ENCODE measurements around the gene PDE3A.
"Not testable (repeated sequence)": the region's sequence is repeated elsewhere in the genome, so short reads cannot be mapped to it uniquely, and the experiment has no call there.

The PDE3A gene

DNA sequence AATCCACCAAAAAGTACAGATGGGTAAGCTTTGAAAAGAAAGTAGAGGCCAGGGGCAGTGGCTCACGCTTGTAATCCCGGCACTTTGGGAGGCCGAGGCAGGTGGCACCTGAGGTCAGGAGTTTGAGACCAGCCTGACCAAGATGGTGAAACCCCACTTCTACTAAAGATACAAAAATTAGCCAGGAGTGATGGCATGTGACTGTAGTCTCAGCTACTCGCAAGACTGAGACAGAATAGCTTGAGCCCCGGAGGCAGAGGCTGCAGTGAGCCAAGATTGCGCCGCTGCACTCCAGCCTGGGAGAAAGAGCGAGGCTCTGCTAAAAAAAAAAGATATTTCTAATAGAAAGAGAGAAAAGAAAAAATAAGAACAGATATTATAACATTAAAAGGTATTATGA is 192.6 kb downstream of the PDE3A start:
- no peak for DNase-seq

DNA sequence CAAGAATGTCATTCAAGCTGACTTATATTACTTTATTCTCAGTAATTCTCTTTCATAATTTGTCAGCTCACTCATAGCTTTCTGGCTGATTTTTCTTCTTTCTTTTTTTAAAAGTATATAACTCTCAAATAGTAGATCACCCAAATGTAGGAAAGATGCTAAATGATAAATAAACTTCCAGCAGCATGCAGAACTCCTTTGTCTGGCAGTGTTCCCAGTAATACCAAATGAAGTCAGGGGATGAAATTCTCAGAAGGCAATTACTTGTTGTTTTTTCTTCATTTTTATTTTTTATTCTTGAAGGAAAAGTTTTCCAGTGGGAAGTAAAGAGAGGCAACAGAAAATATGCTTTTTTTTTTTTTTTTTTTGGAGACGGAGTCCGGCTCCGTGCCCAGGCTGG is 193.5 kb downstream of the PDE3A start:
- no peak for DNase-seq

DNA sequence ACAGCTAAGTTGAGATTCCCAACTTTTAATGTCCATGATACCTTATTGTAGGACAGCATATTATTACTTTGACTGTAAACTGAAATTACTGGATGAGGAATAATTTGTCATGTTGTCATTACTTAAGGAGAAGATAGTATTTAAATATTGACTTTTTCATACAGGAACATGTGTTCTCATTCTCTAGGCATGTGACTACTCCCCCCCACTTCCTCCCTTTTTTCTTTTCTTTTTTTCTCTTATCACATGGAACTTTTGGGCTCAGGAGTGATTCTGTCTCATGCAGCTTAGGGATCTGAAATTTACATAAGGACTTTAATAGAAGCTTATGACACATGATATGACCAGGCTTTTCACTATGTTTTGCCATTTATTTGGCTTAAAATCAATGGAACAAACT is 199.1 kb downstream of the PDE3A start:
- no peak for DNase-seq

DNA sequence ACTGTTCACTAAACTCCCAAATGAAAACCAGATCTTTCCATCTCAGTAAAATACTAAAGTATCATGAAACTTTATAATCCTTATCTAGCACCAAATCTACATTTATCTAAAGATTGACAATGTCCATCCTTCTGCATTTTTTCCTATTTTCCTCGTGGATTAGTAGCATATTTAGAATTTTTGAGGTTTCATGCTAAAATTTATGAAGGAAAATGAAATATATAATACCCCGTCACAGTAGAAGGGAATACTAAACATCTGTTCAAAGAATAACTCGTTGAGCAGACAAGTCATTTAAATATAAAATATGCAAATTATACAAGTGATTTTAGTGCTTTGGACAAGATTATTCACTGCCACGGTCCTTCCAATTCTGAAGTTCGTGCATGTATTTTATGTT is 204.1 kb downstream of the PDE3A start:
- DNase-seq = no peak

DNA sequence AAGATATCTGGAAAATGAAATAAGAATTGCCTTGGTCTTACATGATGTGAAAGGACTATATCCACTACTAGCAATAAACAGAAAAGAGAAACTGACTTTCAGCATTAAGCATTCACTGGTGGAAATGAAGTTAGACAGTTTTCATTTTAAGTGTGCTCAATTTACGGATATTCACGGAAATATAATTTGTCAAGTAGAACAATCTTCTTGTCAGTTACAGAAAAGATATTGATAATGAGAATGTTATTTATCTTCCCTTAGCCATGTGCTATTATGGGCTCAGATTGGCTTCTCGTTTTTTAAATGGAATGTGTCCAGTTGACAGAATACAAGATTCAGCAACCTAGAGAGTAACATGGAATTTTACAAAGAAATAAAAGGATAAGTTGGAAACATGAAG is 208.2 kb downstream of the PDE3A start:
- DNase-seq = no peak

DNA sequence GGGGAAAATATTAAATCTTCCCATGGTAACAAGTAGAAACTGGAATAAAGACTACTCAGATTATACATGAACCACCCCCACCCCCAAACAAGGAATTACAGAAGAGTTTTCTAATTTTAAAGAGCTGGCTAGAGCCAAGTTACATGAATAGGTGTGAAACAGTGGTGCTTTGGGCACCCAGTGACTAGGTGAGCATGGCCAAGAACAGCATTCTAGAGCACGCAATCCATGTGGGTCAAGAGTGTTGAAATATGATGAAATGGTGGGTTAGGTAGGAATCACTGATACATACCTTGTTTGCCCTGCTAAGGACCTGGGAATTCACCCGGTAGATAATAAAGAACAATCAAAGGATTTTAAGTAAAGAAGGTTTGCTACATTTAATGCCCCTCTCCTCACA is 208.7 kb downstream of the PDE3A start:
- DNase-seq = no peak

DNA sequence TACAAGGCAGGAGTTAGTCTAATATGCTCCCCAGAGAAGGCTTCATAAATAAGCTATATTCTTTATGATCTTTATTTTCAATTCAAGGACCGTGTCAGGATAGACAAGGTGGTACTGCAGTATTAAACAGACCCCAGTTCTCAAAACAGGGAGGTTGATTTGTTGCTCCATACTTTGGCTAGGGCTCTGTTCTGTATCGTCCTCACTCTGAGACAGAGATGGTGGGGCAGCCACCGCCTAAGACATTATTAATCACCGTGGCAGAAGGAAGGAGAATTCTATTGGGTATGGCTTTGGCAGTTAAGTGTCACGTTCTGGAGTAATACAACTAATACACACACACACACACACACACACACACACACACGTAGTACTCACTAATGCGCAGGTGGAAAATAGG is 209.8 kb downstream of the PDE3A start:
- no peak for DNase-seq

DNA sequence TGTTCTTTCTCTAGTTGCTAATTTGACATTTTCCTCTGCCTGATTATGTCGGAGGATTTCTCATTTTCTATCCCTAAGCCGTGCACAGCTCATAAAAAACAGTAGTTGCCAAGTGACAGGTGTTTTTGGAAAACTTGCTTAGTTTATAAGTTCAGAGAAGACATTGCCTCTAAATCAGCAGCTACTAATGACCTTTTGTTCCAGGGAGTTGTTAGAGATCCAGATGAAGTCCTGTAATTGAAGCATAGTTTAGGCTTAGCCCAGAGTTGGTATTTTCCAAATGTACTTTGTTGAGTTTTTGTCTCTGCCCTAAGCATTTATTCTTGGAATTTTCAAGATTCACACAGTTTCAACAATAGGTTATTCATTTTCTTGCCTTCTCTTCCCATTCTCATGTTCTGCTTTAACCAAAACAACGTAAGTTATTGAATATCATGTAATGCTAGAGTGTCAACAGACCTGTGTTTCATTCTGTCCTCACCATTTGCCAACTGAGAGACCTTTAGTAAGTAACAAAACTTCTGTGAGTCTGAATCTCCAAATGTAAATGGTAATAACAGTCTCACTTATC is 216.8 kb downstream of the PDE3A start:
- no peak for DNase-seq

DNA sequence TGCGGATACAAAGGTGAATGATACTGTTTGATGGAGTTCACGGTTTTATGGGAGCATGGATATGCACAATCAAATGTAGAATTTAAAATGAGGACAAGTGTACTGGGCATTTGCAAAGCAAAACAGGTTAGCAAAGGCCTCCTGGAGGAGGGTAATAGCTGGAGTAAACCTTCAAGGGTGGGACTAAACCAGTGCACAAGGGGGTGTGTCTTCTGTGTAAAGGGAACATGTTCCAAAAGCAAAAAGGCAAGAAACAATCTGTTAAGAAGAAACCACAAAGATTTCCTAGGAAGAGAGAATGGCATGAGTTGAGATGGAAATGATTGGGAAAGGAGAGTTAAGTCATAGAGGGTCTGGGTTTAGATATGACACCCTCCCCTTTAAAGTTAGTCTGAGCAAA is 217.6 kb downstream of the PDE3A start:
- DNase-seq = no peak

DNA sequence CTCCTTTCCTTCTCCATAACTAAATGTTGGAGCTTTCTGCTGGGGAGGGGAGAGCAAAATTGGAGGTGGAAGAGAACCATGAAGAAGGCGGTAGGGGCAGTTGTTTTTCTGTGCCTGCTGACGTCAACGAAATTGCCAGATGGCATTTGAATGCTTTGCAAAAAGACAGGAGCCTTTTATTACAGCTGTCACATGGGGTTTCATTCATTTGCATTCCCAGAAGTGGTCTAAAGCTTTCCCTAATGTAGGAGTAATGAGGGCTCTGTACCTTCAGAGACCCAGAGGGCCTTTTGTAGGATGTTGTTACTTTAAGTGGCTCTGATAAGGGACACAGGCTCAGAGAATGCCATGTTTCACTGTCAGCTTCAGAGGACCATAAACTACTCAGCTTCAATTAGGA is 219.7 kb downstream of the PDE3A start:
- DNase-seq = no peak

DNA sequence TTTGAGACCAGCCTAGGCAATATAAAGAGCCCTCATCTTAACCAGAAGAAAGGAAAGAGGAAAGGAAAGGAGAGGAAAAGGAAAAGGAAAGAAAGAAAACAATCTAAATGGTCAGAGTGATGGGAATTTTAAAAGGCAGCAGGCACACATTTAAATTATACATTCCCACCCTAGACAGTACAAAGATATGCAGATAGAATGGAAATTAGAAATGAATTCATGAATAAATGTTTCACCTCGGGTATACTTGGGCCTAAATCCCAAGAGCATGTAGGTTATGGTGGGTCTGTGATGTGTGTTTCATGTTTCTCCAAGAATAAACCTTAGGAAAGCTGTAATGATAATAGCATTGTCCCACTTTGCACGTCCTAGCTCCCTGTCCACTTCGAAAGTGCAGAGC is 222.2 kb downstream of the PDE3A start:
- no peak for DNase-seq

DNA sequence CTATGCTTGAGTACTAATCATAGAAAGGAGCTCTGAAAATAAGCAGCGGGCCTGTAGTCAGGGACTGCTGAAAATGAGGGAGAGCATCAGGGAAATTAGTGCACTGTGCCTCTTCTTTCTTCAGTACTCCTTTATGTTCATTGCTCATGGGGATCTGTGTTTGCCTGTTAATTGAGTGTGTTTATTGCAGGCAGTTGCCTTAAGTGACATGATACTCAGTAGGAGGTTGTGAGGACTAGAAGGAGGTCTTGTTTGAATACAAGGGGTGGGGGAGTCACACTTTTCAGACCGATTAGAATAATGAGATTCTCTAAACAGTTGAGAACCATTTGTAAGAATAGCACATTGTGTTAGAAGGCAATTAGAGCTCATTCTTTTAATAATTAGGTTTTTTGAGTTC is 224.2 kb downstream of the PDE3A start:
- DNase-seq = no peak

DNA sequence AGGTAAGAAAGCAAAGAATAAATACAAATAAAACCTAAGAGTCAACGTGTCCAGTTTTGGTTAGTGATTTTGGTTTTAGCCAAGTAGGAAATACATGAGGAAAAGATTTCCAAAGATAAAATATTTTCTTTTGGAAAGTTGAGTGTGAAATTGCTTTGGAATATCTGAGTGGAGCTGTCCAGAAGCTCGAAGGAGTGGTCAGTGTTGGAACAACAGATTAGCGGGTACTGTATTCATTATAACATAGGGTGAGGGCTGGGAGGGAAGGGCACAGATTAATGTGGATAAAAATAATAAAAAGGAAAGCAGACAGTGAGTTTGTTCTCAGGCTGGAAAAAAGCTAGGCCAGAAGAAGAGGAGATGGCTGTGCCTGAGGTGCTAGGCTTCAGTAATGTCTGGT is 225.3 kb downstream of the PDE3A start:
- DNase-seq = no peak

DNA sequence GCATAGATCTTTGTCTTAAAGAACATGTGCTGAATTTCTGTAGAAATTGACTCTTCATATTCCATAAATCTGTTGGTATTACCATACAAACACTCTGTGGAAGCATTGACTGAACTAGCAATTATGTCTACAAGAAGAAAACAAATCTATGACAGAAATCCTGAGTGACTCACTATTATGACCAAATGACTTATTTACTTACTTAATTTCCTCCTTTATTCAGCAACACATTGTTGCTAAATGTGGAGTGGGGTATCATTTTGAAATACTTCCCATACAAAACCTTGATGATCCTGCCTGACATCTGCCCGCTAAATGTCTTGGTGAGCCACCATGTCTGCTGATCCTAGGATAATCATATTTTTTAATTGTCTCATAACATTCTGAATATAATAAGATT is 227.7 kb downstream of the PDE3A start:
- no peak for DNase-seq

DNA sequence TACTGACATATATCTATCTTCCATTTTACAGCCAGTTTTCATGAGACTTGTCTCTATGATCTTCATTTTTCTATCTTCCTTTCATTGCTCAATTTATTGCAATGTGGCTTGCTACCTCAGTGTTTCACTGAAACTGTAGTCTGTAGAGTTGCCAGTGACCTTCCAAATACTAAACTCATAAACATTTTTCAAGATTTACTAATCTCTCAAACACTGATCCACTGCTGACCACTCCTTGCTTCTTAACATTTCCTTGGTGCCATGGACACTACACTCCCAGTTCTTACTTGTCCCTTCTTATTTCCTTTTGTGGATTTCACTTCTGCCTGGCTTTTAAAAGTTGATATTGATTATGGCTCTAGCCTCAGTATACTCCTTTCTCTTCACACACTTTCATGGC is 231.4 kb downstream of the PDE3A start:
- DNase-seq = no peak

DNA sequence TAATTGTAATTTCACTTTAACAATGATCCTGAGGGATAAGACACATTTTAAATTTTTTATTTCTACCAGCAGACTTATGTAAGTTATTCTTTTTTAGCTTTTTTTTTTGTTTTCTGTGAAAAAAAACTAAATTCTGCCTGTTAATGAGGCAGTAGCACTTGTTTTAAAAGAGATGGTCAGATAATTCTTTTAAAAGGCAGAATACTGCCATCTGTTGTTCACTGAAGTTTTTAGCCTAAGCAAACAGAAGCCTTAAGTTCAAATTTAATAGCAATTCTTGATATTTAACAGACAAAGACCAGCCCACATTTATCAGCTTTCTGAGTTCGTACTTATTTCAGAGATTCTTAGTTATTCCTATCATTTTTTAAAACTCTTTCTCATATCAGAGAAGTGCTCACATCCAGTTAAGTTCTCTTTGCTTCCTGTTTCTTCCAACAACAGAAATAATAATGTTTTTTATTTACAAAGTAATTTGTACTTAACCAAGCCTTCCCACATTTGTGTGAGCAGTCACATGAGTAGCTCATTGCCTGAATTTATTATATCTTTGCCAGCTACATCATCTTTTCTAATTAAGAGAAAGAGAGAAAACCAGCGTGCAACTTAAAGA is 233.4 kb downstream of the PDE3A start:
- no peak for DNase-seq

DNA sequence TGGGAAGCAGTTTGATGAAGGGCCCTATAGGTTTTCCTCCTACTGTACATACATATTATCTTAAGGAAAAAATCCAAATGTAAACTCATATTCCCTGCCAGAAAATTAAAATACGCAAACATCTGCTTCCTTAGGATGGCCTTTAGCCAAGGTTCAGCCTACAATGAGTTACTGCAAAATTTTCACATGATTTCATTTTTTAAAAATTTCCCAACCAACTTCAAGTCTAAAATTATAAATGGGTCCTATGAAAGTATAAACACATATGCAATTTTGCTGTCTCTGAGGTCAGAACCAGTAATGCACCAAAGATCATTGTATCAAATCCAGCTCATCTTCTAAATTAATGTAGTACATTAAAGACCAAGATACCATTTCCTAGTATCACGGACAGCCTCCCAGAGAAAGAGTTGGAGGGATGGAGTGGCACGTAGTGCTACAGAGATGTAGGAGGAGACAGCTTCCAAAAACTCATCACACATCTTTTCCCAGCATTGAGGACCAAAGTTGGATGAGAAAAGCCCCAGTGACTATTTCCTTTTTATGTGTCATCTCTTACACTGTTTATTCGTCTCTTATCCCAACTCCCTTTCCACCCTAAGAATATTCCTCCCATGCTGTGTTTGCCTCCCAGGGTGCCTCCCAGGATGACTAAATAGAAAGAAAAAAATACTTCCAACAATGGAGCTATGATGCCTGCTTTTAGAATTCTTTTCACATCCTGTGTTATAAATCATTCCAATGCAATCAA is 234.5 kb downstream of the PDE3A start:
- no peak for DNase-seq

DNA sequence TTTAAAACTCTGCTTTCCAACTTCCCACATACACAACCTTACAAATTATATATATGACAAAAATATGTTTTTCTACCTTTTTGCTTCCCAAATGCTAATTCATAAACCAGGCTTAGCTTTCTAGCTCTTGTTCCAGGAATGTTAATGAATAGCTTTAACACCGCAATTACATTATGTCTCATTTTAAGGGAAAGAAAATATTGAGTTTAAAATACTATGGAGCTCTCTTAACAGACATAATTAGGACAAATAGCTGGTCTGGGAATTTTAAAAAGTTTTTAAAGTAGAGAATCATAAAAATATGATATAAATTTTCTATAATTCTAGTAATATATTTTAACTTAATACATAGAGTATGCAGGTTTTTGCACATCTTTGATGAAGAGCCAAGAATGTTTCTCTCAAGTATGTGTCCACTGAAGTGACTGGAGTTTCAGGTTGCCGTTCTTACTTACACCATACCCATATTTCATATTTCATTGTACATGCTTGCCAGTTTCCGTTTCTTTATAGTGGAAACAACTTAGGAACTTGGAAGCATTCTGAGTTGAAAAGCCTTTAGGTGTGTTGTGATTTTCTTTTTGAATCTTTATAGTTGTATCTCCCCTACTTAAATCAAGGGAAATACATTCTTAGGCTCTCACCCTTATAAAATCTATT is 236.2 kb downstream of the PDE3A start:
- no peak for DNase-seq

DNA sequence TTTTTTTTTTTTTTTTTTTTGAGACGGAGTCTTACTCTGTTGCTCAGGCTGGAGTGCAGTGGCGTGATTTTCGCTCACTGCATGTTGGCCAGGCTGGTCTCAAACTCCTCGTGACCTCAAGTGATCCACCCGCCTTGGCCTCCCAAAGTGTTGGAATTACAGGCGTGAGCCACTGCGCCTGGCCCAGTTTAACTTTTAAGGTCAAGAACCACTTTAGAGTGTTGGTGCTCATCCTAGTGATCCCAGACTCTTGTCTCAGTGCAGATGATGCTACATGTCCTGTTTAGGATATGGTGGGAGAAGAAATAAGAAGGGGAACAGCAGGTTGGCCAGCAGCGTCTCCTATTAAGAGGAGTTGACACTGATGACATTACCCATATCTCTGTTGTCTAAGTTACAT is 246.7 kb downstream of the PDE3A start:
- not testable (repeated sequence) for DNase-seq

DNA sequence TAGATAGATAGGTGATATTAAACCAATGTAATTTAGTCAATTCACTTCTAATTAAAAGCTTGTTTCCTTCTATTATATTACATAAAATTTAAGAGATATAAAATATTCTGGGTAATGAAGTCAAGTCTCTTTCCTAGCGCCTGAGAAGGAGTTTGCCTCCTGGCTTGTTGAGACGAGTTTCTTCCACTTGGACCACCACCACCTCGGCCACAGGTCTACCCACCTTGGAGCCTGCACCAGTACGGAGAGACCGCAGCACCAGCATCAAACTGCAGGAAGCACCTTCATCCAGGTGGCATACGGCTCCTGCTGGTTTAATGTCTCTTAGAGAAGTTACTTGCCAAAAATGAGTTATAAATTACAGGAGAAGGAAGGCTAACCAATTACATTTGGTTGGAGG is 247.8 kb downstream of the PDE3A start:
- DNase-seq = no peak

DNA sequence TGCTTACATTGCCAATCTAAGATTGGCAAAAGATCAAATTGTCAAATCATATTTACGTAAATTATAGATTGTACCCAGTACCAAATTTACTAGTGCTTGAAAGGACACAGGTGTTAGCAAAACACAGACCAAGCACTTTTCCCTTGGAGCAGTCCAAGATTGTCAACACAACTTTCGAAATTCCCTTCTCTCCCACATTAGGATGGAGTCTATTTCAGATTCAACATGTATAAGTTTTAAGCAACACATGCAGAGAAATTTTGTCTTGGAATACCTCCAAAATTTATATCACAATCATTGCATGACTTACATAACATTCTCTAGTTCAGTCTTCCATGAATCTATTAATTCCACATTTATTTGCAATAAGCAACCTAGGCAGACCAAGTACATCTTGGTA is 251.9 kb downstream of the PDE3A start:
- DNase-seq = no peak

DNA sequence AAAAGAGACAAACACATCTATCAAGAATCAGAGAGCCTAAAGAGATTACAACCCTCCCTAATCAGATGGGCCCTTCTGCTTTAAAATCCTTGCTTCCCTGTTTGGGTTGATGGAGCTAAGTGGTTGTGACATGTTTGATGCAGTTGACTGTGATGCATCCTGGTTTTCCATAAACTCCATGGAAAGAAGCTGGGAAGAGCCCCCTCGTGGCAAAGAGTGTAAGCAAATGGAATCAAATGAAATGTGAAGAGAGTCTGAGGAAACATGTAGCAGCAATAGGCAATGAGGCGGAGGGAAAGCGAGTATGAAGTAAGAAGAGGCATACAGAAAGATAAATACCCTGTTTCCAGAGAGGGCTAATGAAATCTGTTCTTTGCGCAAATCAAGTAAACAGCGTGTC is 256.4 kb downstream of the PDE3A start:
- DNase-seq = no peak

DNA sequence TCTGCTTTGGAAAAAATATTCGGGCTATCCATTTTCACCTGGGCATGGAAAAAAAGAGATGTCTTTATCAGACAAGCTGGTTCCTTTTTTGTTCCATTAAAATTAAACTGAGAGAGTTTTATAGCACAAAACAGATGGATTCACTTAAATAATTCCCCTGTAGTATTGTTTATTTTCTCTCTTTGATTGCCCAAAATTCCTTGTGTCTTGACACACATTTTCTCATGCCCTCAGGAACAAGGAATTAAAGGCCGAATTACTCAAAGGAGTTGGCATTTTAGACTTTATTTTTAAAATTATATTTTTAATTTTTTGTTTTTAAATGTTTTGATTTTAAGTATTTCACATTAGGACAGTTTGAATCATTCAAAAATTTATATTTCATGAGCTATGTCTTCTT is 257.2 kb downstream of the PDE3A start:
- DNase-seq = no peak

DNA sequence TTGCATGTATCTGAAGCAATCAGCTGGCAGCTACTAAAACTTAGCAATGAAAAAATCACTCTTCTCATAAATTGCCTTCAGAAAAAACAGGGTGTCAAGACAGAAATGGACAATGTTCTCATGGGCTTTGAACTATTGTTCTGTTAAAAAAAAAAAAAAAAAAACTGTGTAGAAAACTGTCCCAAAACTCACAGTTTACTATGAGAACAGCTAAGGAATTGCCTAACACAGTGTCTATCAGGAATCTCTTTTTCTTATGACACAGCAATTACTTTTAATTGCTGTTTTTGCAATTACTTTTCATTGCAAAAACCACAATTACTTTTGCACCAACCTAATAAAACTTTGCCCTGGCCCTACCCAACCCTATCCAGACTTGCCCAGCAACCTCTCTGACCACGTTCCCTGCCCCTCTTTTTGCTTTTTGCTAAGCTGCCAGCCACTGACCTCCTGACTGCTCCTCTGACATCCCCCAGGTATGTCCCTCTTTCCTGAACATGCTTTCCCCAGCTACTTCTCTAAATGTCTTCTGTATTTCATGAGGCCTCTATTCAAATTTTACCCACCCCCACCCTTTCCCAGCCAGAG is 258.8 kb downstream of the PDE3A start:
- no peak for DNase-seq
